ENCODE data around the gene DOCK4.

- TF ChIP-seq CTCF (IDR thresholded peaks at IDR 0.05) = no peak
- no peak for TF ChIP-seq POLR2AphosphoS5 (IDR thresholded peaks at IDR 0.05)
- TF ChIP-seq EP300 (IDR thresholded peaks at IDR 0.05) = no peak
- TF ChIP-seq POLR2A (IDR thresholded peaks at IDR 0.05) = no peak
Observed at GRCh38 chr7:112064627-112065385, 141.4 kb downstream of the DOCK4 start.
